SK-N-SH treated with all-trans-retinoic acid at 6 μM for 48 hours (cell line): ENCODE results near the gene TPMT.

Experiments used
- ARNTL ChIP-seq: fragments of 450-650 bp; formaldehyde crosslinking; IDR thresholded peaks from 2 replicates; pipeline ENCODE4 v1.5.0; 2020; ENCODE audit warnings: low read depth, mild to moderate bottlenecking, moderate library complexity, borderline replicate concordance
- CSDC2 ChIP-seq: fragments of 250-450 bp; sonication (Bioruptor Pico); IDR thresholded peaks from 2 replicates; pipeline ENCODE4 v1.5.0; 2020; ENCODE audit warnings: mild to moderate bottlenecking, moderate library complexity
- OSR1 ChIP-seq: fragments of 250-450 bp; sonication (Bioruptor Pico); IDR thresholded peaks from 2 replicates; pipeline ENCODE4 v1.8.0; 2022; ENCODE audit warnings: moderate library complexity, mild to moderate bottlenecking, inconsistent platforms
- PATZ1 ChIP-seq: fragments of 250-450 bp; sonication (Bioruptor Pico); IDR thresholded peaks from 2 replicates; pipeline ENCODE4 v1.8.0; 2020; ENCODE audit warnings: mild to moderate bottlenecking, moderate library complexity, borderline replicate concordance
- RARB ChIP-seq: fragments of 250-450 bp; sonication (Bioruptor Pico); IDR thresholded peaks from 2 replicates; pipeline ENCODE4 v1.8.0; 2021; ENCODE audit warnings: mild to moderate bottlenecking, moderate library complexity
- TCF4 ChIP-seq: fragments of 250-450 bp; sonication (Bioruptor Pico); IDR thresholded peaks from 2 replicates; pipeline ENCODE4 v1.8.0; 2021; ENCODE audit warnings: mild to moderate bottlenecking, moderate library complexity, borderline replicate concordance
- ZC3H10 ChIP-seq: fragments of 250-450 bp; sonication (Bioruptor Pico); IDR thresholded peaks from 2 replicates; pipeline ENCODE4 v1.5.1; 2021; ENCODE audit warnings: mild to moderate bottlenecking, moderate library complexity

- TF ChIP-seq CSDC2 (CRISPR knock-in tag), result no peak
- TF ChIP-seq PATZ1 (CRISPR knock-in tag), result no peak
- no peak for TF ChIP-seq ZC3H10 (CRISPR knock-in tag)
- no peak for TF ChIP-seq TCF4 (CRISPR knock-in tag)
- TF ChIP-seq ARNTL (CRISPR knock-in tag), result no peak
- no peak for TF ChIP-seq OSR1
- TF ChIP-seq RARB (CRISPR knock-in tag), result no peak
Measured at GRCh38 chr6:18186540-18187250, 31.8 kb upstream of the TPMT start.
